Measurements from ENCODE around the gene CTU1.

GRCh38 chr19:51086153-51086850 is 21.9 kb downstream of the CTU1 start:
- TF ChIP-seq ZNF785 (tag by site-specific recombination; IDR thresholded peaks at IDR 0.05): no peak
- TF ChIP-seq MZF1 (tag by site-specific recombination; IDR thresholded peaks at IDR 0.05; ENCODE audit: borderline replicate concordance): no peak
